GM18870 (cell line): ENCODE data around the gene TRAPPC4.
A peak's percentile ranks its signal among the peaks of the same experiment; 100 is the strongest.

Experiments
- ATAC-seq: cut with Tn5 transposase; IDR thresholded peaks from one replicate; pipeline ENCODE4 v1.9.1; 2021; ENCODE audit warnings: moderate library complexity; ENCODE audit not compliant: unreplicated experiment

The TRAPPC4 gene

DNA sequence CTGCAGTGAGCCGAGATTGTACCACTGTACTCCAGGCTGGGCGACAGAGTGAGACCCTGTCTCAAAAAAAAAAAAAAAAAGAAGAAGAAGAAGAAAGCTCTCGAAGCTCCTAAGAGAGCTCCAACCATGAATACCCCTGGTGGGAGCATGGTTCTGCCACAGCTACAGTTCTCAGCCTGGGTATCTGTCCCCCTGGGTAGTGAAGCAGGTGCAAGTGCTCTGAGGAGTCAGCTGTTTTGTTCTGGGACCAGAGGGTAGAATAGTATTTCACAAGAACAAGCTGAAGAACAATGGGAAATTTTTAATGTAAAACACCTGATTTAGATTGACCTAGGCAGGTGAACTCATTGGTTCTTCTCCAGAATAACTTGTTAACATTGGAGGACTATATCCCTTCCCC lies 42.7 kb downstream of the TRAPPC4 start:
- no peak for ATAC-seq

DNA sequence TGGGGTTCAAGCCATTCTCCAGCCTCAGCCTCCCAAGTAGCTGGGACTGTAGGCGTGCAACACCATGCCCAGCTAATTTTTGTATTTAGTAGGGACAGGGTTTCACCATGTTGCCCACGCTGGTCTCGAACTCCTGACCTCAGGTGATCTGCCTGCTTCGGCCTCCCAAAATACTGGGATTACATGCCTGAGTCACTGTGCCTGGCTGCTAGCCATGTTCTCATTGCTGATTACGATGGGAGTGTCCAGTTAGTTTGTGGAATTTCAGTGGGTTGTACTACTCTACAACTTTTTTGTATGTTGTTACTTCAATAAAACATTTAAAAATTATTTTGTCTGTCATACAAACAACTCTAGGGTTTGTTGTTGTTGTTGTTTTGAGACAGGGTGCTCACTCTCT lies 44.2 kb downstream of the TRAPPC4 start:
- ATAC-seq = no peak

DNA sequence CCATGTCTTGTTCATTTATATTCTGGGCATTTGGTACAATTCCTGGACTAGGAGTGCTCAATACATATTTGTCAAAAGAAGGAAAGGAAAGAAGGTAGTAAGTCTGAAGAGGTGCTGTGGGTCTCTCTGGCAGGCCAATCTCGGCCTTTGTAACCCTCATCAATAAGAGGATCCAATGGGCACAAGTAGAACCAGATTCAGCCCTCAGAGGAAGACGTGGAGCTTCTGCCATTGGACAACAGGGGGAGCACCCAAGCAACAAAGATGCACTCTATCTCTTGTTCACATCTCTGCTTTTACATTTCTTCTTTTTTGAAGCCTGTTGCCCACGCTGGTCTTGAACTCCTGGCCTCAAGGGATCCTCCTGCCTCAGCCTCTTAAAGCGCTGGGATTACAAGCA lies 46.8 kb downstream of the TRAPPC4 start:
- no peak for ATAC-seq

DNA sequence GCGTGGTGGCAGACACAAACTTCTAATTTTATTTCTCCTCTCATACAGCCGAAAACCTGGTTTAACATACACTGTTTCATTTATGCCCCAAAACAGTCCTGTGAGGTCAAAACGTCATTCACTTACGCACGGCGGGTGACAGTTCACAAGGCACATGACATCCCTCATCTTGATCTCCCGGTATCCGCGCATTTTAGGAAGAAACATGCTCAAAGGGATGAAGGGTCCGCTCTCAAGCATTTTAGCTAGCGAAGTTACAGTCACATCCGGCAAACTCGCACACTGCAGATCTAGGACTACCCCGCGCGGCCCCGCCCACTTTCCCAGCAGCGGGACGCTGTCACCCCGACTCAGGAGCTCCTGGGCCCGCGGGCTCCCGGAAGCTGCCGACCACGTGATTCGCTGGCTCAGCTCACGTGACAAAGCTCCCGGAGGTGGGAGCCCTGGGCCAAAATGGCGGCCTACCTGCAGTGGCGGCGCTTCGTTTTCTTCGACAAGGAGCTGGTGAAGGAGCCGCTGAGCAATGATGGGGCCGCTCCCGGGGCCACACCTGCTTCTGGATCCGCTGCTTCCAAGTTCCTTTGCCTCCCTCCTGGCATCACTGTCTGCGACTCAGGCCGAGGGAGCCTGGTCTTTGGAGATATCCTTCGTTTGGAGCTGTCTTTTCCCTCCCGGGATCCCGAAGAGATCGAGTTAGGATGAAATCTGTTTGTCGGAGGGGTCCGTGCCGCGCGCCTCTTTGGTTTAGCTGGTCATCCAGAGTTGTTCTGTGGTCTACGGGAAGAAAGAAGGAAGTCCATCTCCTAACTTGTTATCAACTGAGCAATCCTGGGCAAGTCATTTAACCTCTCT lies 49.0 kb downstream of the TRAPPC4 start, which contains the start of gene VPS11:
TSS of gene VPS11 (plus strand) at position 448 of the 852 bp plus-strand sequence. CDS start at position 454, 6 bp downstream.
- ATAC-seq = peak; percentile 87
